Activated naive CD4-positive, alpha-beta T cell treated with anti-CD3 and anti-CD28 coated beads for 36 hours (primary cell): ENCODE data around the gene DAGLA. TPM values are rescaled to one million over a fixed set of nuclear protein-coding genes. Genes with fewer than 3 reads are reported as not detected.

Experiments
- CTCF ChIA-PET: fragments of 350-600 bp; sonication (Branson Sonifier 250); formaldehyde crosslinking; loops from one replicate; lab custom pipeline; 2021; ENCODE audit warnings: antibody characterized with exemption; lab: Charles Lee
- DNase-seq: peaks from one replicate; pipeline ENCODE4 v3.0.0-alpha.2; 2020
- H3K27ac Mint-ChIP-seq: one replicate; pipeline ENCODE4 v1.8.0; 2021; ENCODE audit warnings: mild to moderate bottlenecking, mixed read lengths
- H3K27me3 Mint-ChIP-seq: one replicate; pipeline ENCODE4 v1.8.0; 2021; ENCODE audit warnings: low read depth, mixed read lengths
- H3K36me3 Mint-ChIP-seq: one replicate; pipeline ENCODE4 v1.8.0; 2021; ENCODE audit warnings: low read depth, mixed read lengths
- H3K4me1 Mint-ChIP-seq: one replicate; pipeline ENCODE4 v1.8.0; 2021; ENCODE audit warnings: low read depth, mixed read lengths
- H3K4me3 Mint-ChIP-seq: one replicate; pipeline ENCODE4 v1.8.0; 2021; ENCODE audit warnings: mild to moderate bottlenecking, moderate library complexity, mixed read lengths
- H3K9me3 Mint-ChIP-seq: one replicate; pipeline ENCODE4 v1.8.0; 2021; ENCODE audit warnings: mixed read lengths
- intact Hi-C: fragments of 100-400 bp; cut with micrococcal nuclease; formaldehyde crosslinking; loops from one replicate; pipeline ENCODE4 v1.15.1; 2023
- total RNA-seq, 2 experiments: library from RNA; stranded (reverse); gene quantifications; one replicate each; pipeline ENCODE4 v1.2.3, GENCODE V29; 2021

Gene DAGLA
- total RNA-seq, 2 experiments from 2014 or later, result 0.02 to 0.07 TPM

GRCh38 chr11:61747967-61748285 lies 67.7 kb downstream of the DAGLA start:
- CTCF ChIA-PET, result interaction anchor here (1.1 to 2.6 kb wide), 4 partner anchors 14 to 360 kb away, joined by 3 to 7 read pairs (median 5); no protein-coding TSS in a partner anchor
- intact Hi-C loops, result loop anchor here (1.0 to 5.0 kb wide), 3 partner anchors 28 to 361 kb away; no protein-coding TSS in a partner anchor

GRCh38 chr11:61749591-61750217 lies 69.5 kb downstream of the DAGLA start:
- CTCF ChIA-PET, result interaction anchor here (1.6 to 2.6 kb wide), 2 partner anchors 15 to 358 kb away, joined by 5 read pairs; no protein-coding TSS in a partner anchor
- intact Hi-C loops, result loop anchor here (5.0 kb wide), 1 partner anchor 198 kb away; no protein-coding TSS in a partner anchor
- no peak overlapping the region for H3K4me3 Mint-ChIP-seq

More at GRCh38 chr11:61747967-61748285, 67.7 kb downstream of the DAGLA start:
- DNase-seq, result no peak
- no peaks in the 10 kb centered on the region for H3K9me3 Mint-ChIP-seq
- H3K4me3 Mint-ChIP-seq, result no peak overlapping the region
- no peak overlapping the region for H3K27ac Mint-ChIP-seq
- peaks cover 22% of the 10 kb centered on the region for H3K27me3 Mint-ChIP-seq
- H3K36me3 Mint-ChIP-seq, result no peaks in the 10 kb centered on the region
- H3K4me1 Mint-ChIP-seq, result peaks cover 4% of the 10 kb centered on the region

GRCh38 chr11:61750631-61751273 lies 70.6 kb downstream of the DAGLA start:
- Mint-ChIP-seq H3K4me3 (no peak overlapping the region), H3K27ac (no peak overlapping the region), H3K27me3 (peaks cover 29% of the 10 kb centered on the region), H3K9me3 (no peaks in the 10 kb centered on the region), H3K4me1 (peaks cover 7% of the 10 kb centered on the region), H3K36me3 (no peaks in the 10 kb centered on the region)
- no peak for DNase-seq
- intact Hi-C loops, result loop anchor here (1.0 kb wide), 1 partner anchor 26 kb away; no protein-coding TSS in a partner anchor
- CTCF ChIA-PET, result interaction anchor here (0.6 to 1.6 kb wide), 5 partner anchors 17 to 197 kb away, joined by 3 to 4 read pairs (median 3); no protein-coding TSS in a partner anchor

More at GRCh38 chr11:61749591-61750217, 69.5 kb downstream of the DAGLA start:
- H3K27ac Mint-ChIP-seq, result no peak overlapping the region
- DNase-seq, result no peak
- H3K27me3 Mint-ChIP-seq, result peaks cover 29% of the 10 kb centered on the region
- H3K4me1 Mint-ChIP-seq, result peaks cover 7% of the 10 kb centered on the region
- no peaks in the 10 kb centered on the region for H3K36me3 Mint-ChIP-seq
- H3K9me3 Mint-ChIP-seq, result no peaks in the 10 kb centered on the region

DNA sequence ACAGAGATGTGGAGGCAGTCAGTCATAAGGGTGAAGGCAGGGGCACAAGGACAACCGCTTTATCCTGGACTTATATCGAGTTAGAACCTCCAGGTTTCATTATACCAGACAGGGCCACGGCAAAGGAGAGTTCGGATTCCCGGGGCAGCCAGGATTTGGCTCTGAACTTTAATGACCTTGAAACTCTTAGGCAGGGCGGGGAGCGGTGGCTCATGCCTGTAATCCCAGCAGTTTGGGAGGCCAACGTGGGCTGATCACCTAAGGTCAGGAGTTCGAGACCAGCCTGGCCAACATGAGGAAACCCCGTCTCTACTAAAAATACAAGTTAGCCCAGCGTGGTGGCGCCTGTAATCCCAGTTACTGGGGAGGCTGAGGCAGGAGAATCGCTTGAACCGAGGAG lies 71.2 kb downstream of the DAGLA start:
- CTCF ChIA-PET, result interaction anchor here (0.6 to 1.6 kb wide), 5 partner anchors 18 to 197 kb away, joined by 3 to 4 read pairs (median 3); no protein-coding TSS in a partner anchor
- intact Hi-C loops, result loop anchor here (1.0 kb wide), 1 partner anchor 25 kb away; no protein-coding TSS in a partner anchor
- Mint-ChIP-seq H3K4me1 (peaks cover 10% of the 10 kb centered on the region), H3K36me3 (no peaks in the 10 kb centered on the region), H3K27ac (no peak overlapping the region), H3K9me3 (no peaks in the 10 kb centered on the region), H3K27me3 (peaks cover 29% of the 10 kb centered on the region), H3K4me3 (no peak overlapping the region)
- no peak for DNase-seq

DNA sequence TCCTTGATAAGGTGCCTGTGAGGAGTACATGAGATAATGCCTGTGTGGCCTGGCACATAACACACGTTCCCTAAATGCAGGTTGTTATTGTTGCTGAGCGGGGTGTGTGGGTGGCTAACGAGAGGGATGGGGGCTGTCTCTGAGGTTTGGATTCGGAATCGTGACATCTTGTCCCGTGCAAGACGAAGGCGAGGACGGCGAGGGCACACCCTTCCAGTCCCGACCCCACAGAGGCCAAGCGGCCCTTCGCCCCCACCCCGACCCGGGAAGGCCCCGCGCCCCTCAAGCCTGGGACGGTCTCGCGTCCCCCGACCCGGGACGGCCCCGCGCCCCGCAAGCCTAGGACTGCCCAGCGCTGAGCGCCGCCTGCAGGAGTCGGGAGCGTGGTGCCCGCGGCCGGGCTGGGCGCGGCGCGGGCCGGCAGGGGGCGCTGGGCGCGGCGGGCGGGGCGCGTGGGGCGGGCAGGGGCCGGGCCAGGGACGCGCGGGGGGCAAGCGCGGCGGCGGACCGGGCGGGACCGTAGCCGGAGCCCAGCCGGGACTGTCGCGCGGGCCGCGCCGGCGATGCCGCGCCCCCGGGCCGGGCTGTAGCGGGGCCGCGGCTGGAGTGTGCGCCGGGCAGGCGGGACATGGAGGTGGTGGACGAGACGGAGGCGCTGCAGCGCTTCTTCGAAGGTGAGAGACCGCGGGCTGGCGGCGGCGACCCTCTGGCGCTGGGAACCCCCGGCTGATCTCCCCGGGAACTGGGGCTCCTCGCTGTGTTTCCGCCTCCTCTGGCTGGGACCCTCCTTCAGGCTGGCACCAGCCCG lies 72.1 kb downstream of the DAGLA start, which contains the start of gene MYRF:
Gene MYRF, plus strand, starts transcription at position 520 of the 808 bp plus-strand sequence. Its CDS starts 109 bp downstream, at position 629.
- Mint-ChIP-seq H3K4me3 (peak within 1 kb of the TSS; percentile 29), H3K9me3 (no peaks in the 10 kb centered on the region), H3K27me3 (peaks cover 29% of the 10 kb centered on the region), H3K27ac (no peak within 1 kb of the TSS), H3K36me3 (no peaks in the 10 kb centered on the region), H3K4me1 (peaks cover 13% of the 10 kb centered on the region)
- DNase-seq, result peak; percentile 49
- CTCF ChIA-PET, result interaction anchor here (1.3 to 1.6 kb wide), 2 partner anchors 36 to 196 kb away, joined by 3 to 4 read pairs; no protein-coding TSS in a partner anchor
- intact Hi-C loops, result loop anchor here (2.0 kb wide), 1 partner anchor 64 kb away; the partner anchor contains the start of gene FADS1

GRCh38 chr11:61752925-61753521 lies 72.8 kb downstream of the DAGLA start:
- H3K9me3 Mint-ChIP-seq, result no peaks in the 10 kb centered on the region
- H3K27ac Mint-ChIP-seq, result no peak overlapping the region
- H3K27me3 Mint-ChIP-seq, result peaks cover 29% of the 10 kb centered on the region
- no peak for DNase-seq
- peaks cover 13% of the 10 kb centered on the region for H3K4me1 Mint-ChIP-seq
- CTCF ChIA-PET, result no interaction called here
- intact Hi-C loops, result loop anchor here (2.0 kb wide), 1 partner anchor 64 kb away; the partner anchor contains the start of gene FADS1
- no peaks in the 10 kb centered on the region for H3K36me3 Mint-ChIP-seq
- H3K4me3 Mint-ChIP-seq, result peak overlapping the region; percentile 16

- intact Hi-C loops, result loop anchor here (2.0 kb wide), 1 partner anchor 63 kb away; the partner anchor contains the start of gene FADS1
- Mint-ChIP-seq H3K4me3 (no peak overlapping the region), H3K9me3 (no peaks in the 10 kb centered on the region), H3K36me3 (no peaks in the 10 kb centered on the region), H3K4me1 (peaks cover 13% of the 10 kb centered on the region), H3K27ac (no peak overlapping the region), H3K27me3 (peaks cover 29% of the 10 kb centered on the region)
- DNase-seq, result no peak
- CTCF ChIA-PET, result interaction anchor here (1.0 kb wide), 1 partner anchor 355 kb away, joined by 4 read pairs; no protein-coding TSS in a partner anchor
Observed at GRCh38 chr11:61753672-61754071, 73.5 kb downstream of the DAGLA start.

- Mint-ChIP-seq H3K4me3 (no peak overlapping the region), H3K9me3 (no peaks in the 10 kb centered on the region), H3K27me3 (peaks cover 21% of the 10 kb centered on the region), H3K27ac (no peak overlapping the region), H3K36me3 (no peaks in the 10 kb centered on the region), H3K4me1 (peaks cover 13% of the 10 kb centered on the region)
- CTCF ChIA-PET, result interaction anchor here (0.6 to 1.0 kb wide), 2 partner anchors 54 to 354 kb away, joined by 4 read pairs; no protein-coding TSS in a partner anchor
- no peak for DNase-seq
- intact Hi-C loops, result no loop called here
Observed at GRCh38 chr11:61754534-61755482, 74.6 kb downstream of the DAGLA start.

DNA sequence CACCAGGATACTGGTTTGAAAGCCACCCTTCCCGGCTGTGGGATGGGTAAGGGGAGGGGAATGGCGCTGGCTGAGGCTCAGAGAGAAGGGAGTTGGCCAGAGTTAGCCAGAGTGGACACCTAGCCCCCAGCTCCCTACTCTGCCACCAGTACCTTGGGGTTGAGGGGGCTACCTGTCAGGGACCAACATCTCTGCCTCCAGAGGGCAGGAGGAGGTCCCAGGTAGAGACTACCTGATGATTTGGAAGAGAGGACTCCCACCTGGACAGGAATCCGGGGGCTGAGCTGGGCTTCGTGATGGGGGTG lies 75.9 kb downstream of the DAGLA start:
- Mint-ChIP-seq H3K9me3 (no peaks in the 10 kb centered on the region), H3K27me3 (peaks cover 14% of the 10 kb centered on the region), H3K36me3 (no peaks in the 10 kb centered on the region), H3K27ac (no peak overlapping the region), H3K4me1 (peaks cover 13% of the 10 kb centered on the region), H3K4me3 (no peak overlapping the region)
- CTCF ChIA-PET, result no interaction called here
- intact Hi-C loops, result no loop called here
- DNase-seq, result no peak

- peak; percentile 57 for DNase-seq
- CTCF ChIA-PET, result no interaction called here
- Mint-ChIP-seq H3K4me3 (no peak overlapping the region), H3K27me3 (peaks cover 12% of the 10 kb centered on the region), H3K9me3 (no peaks in the 10 kb centered on the region), H3K36me3 (no peaks in the 10 kb centered on the region), H3K4me1 (peaks cover 13% of the 10 kb centered on the region), H3K27ac (no peak overlapping the region)
- intact Hi-C loops, result no loop called here
Observed at GRCh38 chr11:61756452-61757212, 76.4 kb downstream of the DAGLA start.
